ENCODE data around the gene TCERG1L.

GRCh38 chr10:131074682-131075081, 236.8 kb downstream of the TCERG1L start:
- no peak for TF ChIP-seq EP300 (conservative IDR thresholded peaks at IDR 0.05; ENCODE audit: poor library complexity, severe bottlenecking)
- no peak for TF ChIP-seq CTCF (IDR thresholded peaks at IDR 0.05; ENCODE audit: poor library complexity, severe bottlenecking)
- TF ChIP-seq POLR2AphosphoS5 (IDR thresholded peaks at IDR 0.05) = no peak
- no peak for TF ChIP-seq SMC3 (conservative IDR thresholded peaks at IDR 0.05; ENCODE audit: poor library complexity)
